ENCODE results near the gene BNC2.

BNC2 gene

GRCh38 chr9:16521868-16522411 lies 348.5 kb downstream of the BNC2 start:
- H3K9ac ChIP-seq (ENCODE audit: low read depth, low read length): no peak overlapping the region
- H3K4me1 ChIP-seq (ENCODE audit: insufficient read depth, low read length): peaks cover 58% of the 10 kb centered on the region
- no peaks in the 10 kb centered on the region for H3K9me3 ChIP-seq (ENCODE audit: insufficient read depth, low read depth, low read length)
- H3K36me3 ChIP-seq (ENCODE audit: insufficient read depth, low read length): no peaks in the 10 kb centered on the region
- 94% methylated on average over 3 of the region's 3 CpGs for WGBS
- no peak overlapping the region for H3K27ac ChIP-seq (ENCODE audit: low read depth, low read length)
- no peaks in the 10 kb centered on the region for H3K27me3 ChIP-seq (ENCODE audit: insufficient read depth, low read length)
- H3K4me3 ChIP-seq (ENCODE audit: low read length): no peak overlapping the region

- WGBS: 20% methylated on average over 2 of the region's 2 CpGs
- no peaks in the 10 kb centered on the region for H3K27me3 ChIP-seq (ENCODE audit: insufficient read depth, low read length)
- H3K27ac ChIP-seq (ENCODE audit: low read depth, low read length): peak overlapping the region; percentile 78; the same call in 1 of the 2 replicates
- no peaks in the 10 kb centered on the region for H3K9me3 ChIP-seq (ENCODE audit: insufficient read depth, low read depth, low read length)
- H3K9ac ChIP-seq (ENCODE audit: low read depth, low read length): no peak overlapping the region
- H3K4me3 ChIP-seq (ENCODE audit: low read length): no peak overlapping the region
- no peaks in the 10 kb centered on the region for H3K36me3 ChIP-seq (ENCODE audit: insufficient read depth, low read length)
- peaks cover 68% of the 10 kb centered on the region for H3K4me1 ChIP-seq (ENCODE audit: insufficient read depth, low read length)
These were observed 351.5 kb downstream of the BNC2 start for GRCh38 chr9:16519001-16519400.

- WGBS: 53% methylated on average over 2 of the region's 2 CpGs
- Histone ChIP-seq H3K36me3 (ENCODE audit: insufficient read depth, low read length) (no peaks in the 10 kb centered on the region), H3K27me3 (ENCODE audit: insufficient read depth, low read length) (no peaks in the 10 kb centered on the region), H3K4me1 (ENCODE audit: insufficient read depth, low read length) (peaks cover 63% of the 10 kb centered on the region), H3K4me3 (ENCODE audit: low read length) (no peak overlapping the region), H3K27ac (ENCODE audit: low read depth, low read length) (peak overlapping the region; percentile 59; the same call in 1 of the 2 replicates), H3K9me3 (ENCODE audit: insufficient read depth, low read depth, low read length) (no peaks in the 10 kb centered on the region), H3K9ac (ENCODE audit: low read depth, low read length) (no peak overlapping the region)
These were observed 353.6 kb downstream of the BNC2 start for GRCh38 chr9:16516891-16517290.

GRCh38 chr9:16515879-16516301 lies 354.6 kb downstream of the BNC2 start:
- Histone ChIP-seq H3K27ac (ENCODE audit: low read depth, low read length) (peak overlapping the region; percentile 64; the same call in 1 of the 2 replicates), H3K9me3 (ENCODE audit: insufficient read depth, low read depth, low read length) (no peaks in the 10 kb centered on the region)

GRCh38 chr9:16515207-16515606 lies 355.3 kb downstream of the BNC2 start:
- H3K4me1 ChIP-seq (ENCODE audit: insufficient read depth, low read length): peaks cover 68% of the 10 kb centered on the region
- no peaks in the 10 kb centered on the region for H3K27me3 ChIP-seq (ENCODE audit: insufficient read depth, low read length)
- H3K4me3 ChIP-seq (ENCODE audit: low read length): peak overlapping the region; percentile 6
- H3K9me3 ChIP-seq (ENCODE audit: insufficient read depth, low read depth, low read length): no peaks in the 10 kb centered on the region
- 24% methylated on average over 12 of the region's 12 CpGs for WGBS
- no peaks in the 10 kb centered on the region for H3K36me3 ChIP-seq (ENCODE audit: insufficient read depth, low read length)
- H3K9ac ChIP-seq (ENCODE audit: low read depth, low read length): no peak overlapping the region; the same call in 1 of the 2 replicates
- peak overlapping the region; percentile 64; the same call in 1 of the 2 replicates for H3K27ac ChIP-seq (ENCODE audit: low read depth, low read length)

More at GRCh38 chr9:16515879-16516301, 354.6 kb downstream of the BNC2 start:
- Histone ChIP-seq H3K4me3 (ENCODE audit: low read length) (peak overlapping the region; percentile 14), H3K36me3 (ENCODE audit: insufficient read depth, low read length) (no peaks in the 10 kb centered on the region), H3K27me3 (ENCODE audit: insufficient read depth, low read length) (no peaks in the 10 kb centered on the region), H3K9ac (ENCODE audit: low read depth, low read length) (peak overlapping the region; percentile 23; the same call in 1 of the 2 replicates), H3K4me1 (ENCODE audit: insufficient read depth, low read length) (peaks cover 61% of the 10 kb centered on the region)
- 0% methylated on average over 4 of the region's 4 CpGs for WGBS

GRCh38 chr9:16514131-16514530 lies 356.3 kb downstream of the BNC2 start:
- Histone ChIP-seq H3K27me3 (ENCODE audit: insufficient read depth, low read length) (no peaks in the 10 kb centered on the region), H3K4me3 (ENCODE audit: low read length) (no peak overlapping the region), H3K9ac (ENCODE audit: low read depth, low read length) (0 out of 2 replicates have a peak overlapping the region, but pooled peaks have one; percentile 15), H3K4me1 (ENCODE audit: insufficient read depth, low read length) (peaks cover 61% of the 10 kb centered on the region), H3K27ac (ENCODE audit: low read depth, low read length) (peak overlapping the region; percentile 85; the same call in 1 of the 2 replicates), H3K36me3 (ENCODE audit: insufficient read depth, low read length) (no peaks in the 10 kb centered on the region), H3K9me3 (ENCODE audit: insufficient read depth, low read depth, low read length) (no peaks in the 10 kb centered on the region)
- 35% methylated on average over 1 of the region's 1 CpG for WGBS

- no peaks in the 10 kb centered on the region for H3K27me3 ChIP-seq (ENCODE audit: insufficient read depth, low read length)
- H3K4me1 ChIP-seq (ENCODE audit: insufficient read depth, low read length): peaks cover 52% of the 10 kb centered on the region
- H3K9ac ChIP-seq (ENCODE audit: low read depth, low read length): no peak overlapping the region
- H3K9me3 ChIP-seq (ENCODE audit: insufficient read depth, low read depth, low read length): no peaks in the 10 kb centered on the region
- WGBS: 93% methylated on average over 3 of the region's 4 CpGs
- no peak overlapping the region for H3K4me3 ChIP-seq (ENCODE audit: low read length)
- H3K36me3 ChIP-seq (ENCODE audit: insufficient read depth, low read length): no peaks in the 10 kb centered on the region
- no peak overlapping the region for H3K27ac ChIP-seq (ENCODE audit: low read depth, low read length)
These were observed 358.2 kb downstream of the BNC2 start for GRCh38 chr9:16512281-16512680.

GRCh38 chr9:16510482-16510881 lies 360.0 kb downstream of the BNC2 start:
- WGBS: 97% methylated on average over 2 of the region's 2 CpGs
- Histone ChIP-seq H3K9ac (ENCODE audit: low read depth, low read length) (no peak overlapping the region), H3K9me3 (ENCODE audit: insufficient read depth, low read depth, low read length) (no peaks in the 10 kb centered on the region), H3K27ac (ENCODE audit: low read depth, low read length) (no peak overlapping the region), H3K36me3 (ENCODE audit: insufficient read depth, low read length) (no peaks in the 10 kb centered on the region), H3K4me1 (ENCODE audit: insufficient read depth, low read length) (peaks cover 38% of the 10 kb centered on the region), H3K4me3 (ENCODE audit: low read length) (no peak overlapping the region), H3K27me3 (ENCODE audit: insufficient read depth, low read length) (no peaks in the 10 kb centered on the region)

- H3K4me3 ChIP-seq (ENCODE audit: low read length): no peak overlapping the region
- WGBS: 80% methylated on average over 5 of the region's 5 CpGs
- peaks cover 38% of the 10 kb centered on the region for H3K4me1 ChIP-seq (ENCODE audit: insufficient read depth, low read length)
These were observed 360.5 kb downstream of the BNC2 start for GRCh38 chr9:16509997-16510396.

GRCh38 chr9:16505199-16505598 lies 365.3 kb downstream of the BNC2 start:
- Histone ChIP-seq H3K9ac (ENCODE audit: low read depth, low read length) (peak overlapping the region; percentile 14; the same call in 1 of the 2 replicates), H3K27me3 (ENCODE audit: insufficient read depth, low read length) (no peaks in the 10 kb centered on the region)

More at GRCh38 chr9:16509997-16510396, 360.5 kb downstream of the BNC2 start:
- no peaks in the 10 kb centered on the region for H3K27me3 ChIP-seq (ENCODE audit: insufficient read depth, low read length)
- H3K27ac ChIP-seq (ENCODE audit: low read depth, low read length): no peak overlapping the region
- no peaks in the 10 kb centered on the region for H3K9me3 ChIP-seq (ENCODE audit: insufficient read depth, low read depth, low read length)
- H3K9ac ChIP-seq (ENCODE audit: low read depth, low read length): no peak overlapping the region
- H3K36me3 ChIP-seq (ENCODE audit: insufficient read depth, low read length): no peaks in the 10 kb centered on the region

GRCh38 chr9:16501726-16502125 lies 368.7 kb downstream of the BNC2 start:
- H3K9me3 ChIP-seq (ENCODE audit: insufficient read depth, low read depth, low read length): no peaks in the 10 kb centered on the region
- no peak overlapping the region for H3K9ac ChIP-seq (ENCODE audit: low read depth, low read length)
- WGBS: 89% methylated on average over 2 of the region's 2 CpGs
- H3K27ac ChIP-seq (ENCODE audit: low read depth, low read length): no peak overlapping the region
- no peak overlapping the region for H3K4me3 ChIP-seq (ENCODE audit: low read length)
- H3K27me3 ChIP-seq (ENCODE audit: insufficient read depth, low read length): no peaks in the 10 kb centered on the region
- H3K36me3 ChIP-seq (ENCODE audit: insufficient read depth, low read length): no peaks in the 10 kb centered on the region
- H3K4me1 ChIP-seq (ENCODE audit: insufficient read depth, low read length): peaks cover 9% of the 10 kb centered on the region

More at GRCh38 chr9:16505199-16505598, 365.3 kb downstream of the BNC2 start:
- Histone ChIP-seq H3K9me3 (ENCODE audit: insufficient read depth, low read depth, low read length) (no peaks in the 10 kb centered on the region), H3K27ac (ENCODE audit: low read depth, low read length) (0 out of 2 replicates have a peak overlapping the region, but pooled peaks have one; percentile 21), H3K4me3 (ENCODE audit: low read length) (no peak overlapping the region), H3K4me1 (ENCODE audit: insufficient read depth, low read length) (peaks cover 12% of the 10 kb centered on the region), H3K36me3 (ENCODE audit: insufficient read depth, low read length) (no peaks in the 10 kb centered on the region)
- 81% methylated on average over 2 of the region's 2 CpGs for WGBS

All from HUES64 (cell line).